GM19397 (cell line): ENCODE results near the gene CAPN7.
A peak's percentile ranks its signal among the peaks of the same experiment; 100 is the strongest.

Source experiments
- ATAC-seq: cut with Tn5 transposase; IDR thresholded peaks from one replicate; pipeline ENCODE4 v1.9.1; 2021; ENCODE audit warnings: mild to moderate bottlenecking, moderate library complexity; ENCODE audit not compliant: unreplicated experiment

Gene CAPN7

GRCh38 chr3:15243822-15244482, 37.9 kb downstream of the CAPN7 start:
- no peak for ATAC-seq

GRCh38 chr3:15246186-15246585, 40.1 kb downstream of the CAPN7 start:
- ATAC-seq, result no peak

GRCh38 chr3:15253023-15253697, 47.1 kb downstream of the CAPN7 start:
- no peak for ATAC-seq

- ATAC-seq, result no peak
Observed at GRCh38 chr3:15255215-15255614, 49.2 kb downstream of the CAPN7 start.

GRCh38 chr3:15256861-15257341, 50.9 kb downstream of the CAPN7 start:
- ATAC-seq, result no peak

- no peak for ATAC-seq
Observed at GRCh38 chr3:15258720-15259119, 52.7 kb downstream of the CAPN7 start.

GRCh38 chr3:15260531-15260930, 54.5 kb downstream of the CAPN7 start:
- no peak for ATAC-seq

- no peak for ATAC-seq
Observed at GRCh38 chr3:15261274-15261673, 55.2 kb downstream of the CAPN7 start.

GRCh38 chr3:15262021-15262420, 56.0 kb downstream of the CAPN7 start:
- no peak for ATAC-seq

- no peak for ATAC-seq
Observed at GRCh38 chr3:15263120-15263519, 57.1 kb downstream of the CAPN7 start.

- ATAC-seq, result no peak
Observed at GRCh38 chr3:15263926-15264325, 57.9 kb downstream of the CAPN7 start.

GRCh38 chr3:15264486-15264885, 58.4 kb downstream of the CAPN7 start:
- ATAC-seq, result no peak

- no peak for ATAC-seq
Observed at GRCh38 chr3:15265655-15266509, 59.8 kb downstream of the CAPN7 start.

GRCh38 chr3:15266510-15267376, 60.7 kb downstream of the CAPN7 start:
- no peak for ATAC-seq

- ATAC-seq, result no peak
Observed at GRCh38 chr3:15267502-15267901, 61.5 kb downstream of the CAPN7 start.

GRCh38 chr3:15268033-15268631, 62.1 kb downstream of the CAPN7 start:
- no peak for ATAC-seq

- peak; percentile 45 for ATAC-seq
Observed at GRCh38 chr3:15269091-15269989, 63.3 kb downstream of the CAPN7 start.

GRCh38 chr3:15271030-15271429, 65.0 kb downstream of the CAPN7 start:
- no peak for ATAC-seq

- ATAC-seq, result no peak
Observed at GRCh38 chr3:15271785-15272381, 65.8 kb downstream of the CAPN7 start.
